Measurements from ENCODE around the gene TMEM117. TPM values are rescaled to one million over a fixed set of nuclear protein-coding genes. Genes with fewer than 3 reads are reported as not detected.

The TMEM117 gene
- total and polyA plus RNA-seq, 2 donors (not counting 3 experiments of a cell fraction or from before 2014, with no cell fraction given), result 1.2 to 3.8 TPM

GRCh38 chr12:44100264-44100663 lies 264.4 kb downstream of the TMEM117 start:
- Histone ChIP-seq H3K9ac (replicated peaks; ENCODE audit: extremely low read depth, insufficient read depth, low read length) (no peak overlapping the region), H3K36me3 (ENCODE audit: control insufficient read depth in 2 of 2, extremely low read depth in 1 of 2, insufficient read depth in 2 of 2, low read length in 2 of 2) (no peaks in the 10 kb centered on the region), H2AFZ (ENCODE audit: low read depth, low read length) (no peak overlapping the region), H3K9me3 (replicated peaks; ENCODE audit: control insufficient read depth, insufficient read depth, low read length) (no peaks in the 10 kb centered on the region), H3K79me2 (ENCODE audit: control insufficient read depth, insufficient read depth, low read length) (no peaks in the 10 kb centered on the region), H3K4me3 (replicated peaks in 1 of 3; ENCODE audit: insufficient read depth in 1 of 3, low read depth in 1 of 3, low read length in 3 of 3) (no peak overlapping the region), H4K20me1 (replicated peaks; ENCODE audit: control insufficient read depth, extremely low read depth, insufficient read depth, low read length) (no peaks in the 10 kb centered on the region), H3K4me2 (ENCODE audit: insufficient read depth, low read length) (no peak overlapping the region), H3K27ac (ENCODE audit: insufficient read depth, low read depth, low read length) (no peak overlapping the region), H3K4me1 (ENCODE audit: control insufficient read depth, extremely low read depth, insufficient read depth, low read length) (no peaks in the 10 kb centered on the region), H3K27me3 (ENCODE audit: control insufficient read depth in 2 of 2, insufficient read depth in 2 of 2, low read length in 2 of 2) (no peaks in the 10 kb centered on the region), H3K9me1 (replicated peaks; ENCODE audit: control insufficient read depth, extremely low read depth, insufficient read depth, low read length) (no peaks in the 10 kb centered on the region)
- dilution Hi-C loops (cut with MboI; ENCODE audit: extremely low pct_ligation_motif_present, low sequenced_read_pairs), result no loop called here
- TF ChIP-seq CTCF (IDR thresholded peaks at IDR 0.05; ENCODE audit: extremely low read depth in 1 of 2, insufficient read depth in 1 of 2, low read depth in 1 of 2, low read length in 2 of 2) (no peak), POLR2AphosphoS5 (IDR thresholded peaks at IDR 0.05; ENCODE audit: insufficient read depth, low read depth, low read length) (no peak), FOS (IDR thresholded peaks at IDR 0.05; ENCODE audit: borderline replicate concordance, insufficient read depth, low read length) (no peak), EZH2 (IDR thresholded peaks at IDR 0.05; ENCODE audit: borderline replicate concordance, low read depth, low read length, severe bottlenecking) (no peak), JUN (IDR thresholded peaks at IDR 0.05; ENCODE audit: borderline replicate concordance, insufficient read depth, insufficient read length, low read depth) (no peak), POLR2A (IDR thresholded peaks at IDR 0.05; ENCODE audit: low read depth, low read length) (no peak), GATA2 (IDR thresholded peaks at IDR 0.05; ENCODE audit: insufficient read depth, insufficient read length, low read depth, low read length) (no peak), MAX (IDR thresholded peaks at IDR 0.05; ENCODE audit: insufficient read depth, insufficient read length) (no peak), MYC (IDR thresholded peaks at IDR 0.05; ENCODE audit: low read depth, low read length) (no peak)
- no TSS peak for BruUV-seq (replicated peaks)
- FAIRE-seq (no peak), DNase-seq (ENCODE audit: low read depth, low spot score) (no peak)
- POLR2A ChIA-PET, result no interaction called here
- CTCF ChIA-PET, result interaction anchor here (0.6 kb wide), 1 partner anchor 144 kb away, joined by 3 read pairs; no protein-coding TSS in a partner anchor
- intact Hi-C loops (cut with micrococcal nuclease), result no loop called here

All from endothelial cell of umbilical vein (primary cell).